HCT116 (cell line): ENCODE measurements around the gene FAM118A.

ENCODE experiments used
- CEBPB ChIP-seq: IDR thresholded peaks from 2 replicates; pipeline ENCODE4 v1.6.1; 2012; ENCODE audit warnings: low read depth
- CTCF ChIP-seq, 3 experiments: fragments of 200-600 bp in 1 of 3; sonication (generic) in 1 of 3; IDR thresholded peaks in 2 of 3; conservative IDR thresholded peaks in 1 of 3; 2 replicates each; pipeline ENCODE4 v1.5.1; 2012 to 2017; ENCODE audit warnings: low read depth in 2 of 3, low read length in 2 of 3, antibody characterized with exemption in 1 of 3, borderline replicate concordance in 1 of 3, control low read depth in 1 of 3, mild to moderate bottlenecking in 1 of 3, mixed read lengths in 1 of 3, mixed run types in 1 of 3, moderate library complexity in 1 of 3; ENCODE audit not compliant: insufficient read depth in 1 of 3
- EGR1 ChIP-seq: IDR thresholded peaks from 2 replicates; pipeline ENCODE4 v1.6.1; 2012; ENCODE audit warnings: low read depth
- POLR2AphosphoS5 ChIP-seq: IDR thresholded peaks from 2 replicates; pipeline ENCODE4 v1.6.1; 2011; ENCODE audit warnings: mild to moderate bottlenecking, low read depth, low read length, moderate library complexity
- REST ChIP-seq: IDR thresholded peaks from 2 replicates; pipeline ENCODE4 v1.6.1; 2012; ENCODE audit warnings: low read depth
- TCF7L2 ChIP-seq: IDR thresholded peaks from 2 replicates; pipeline ENCODE4 v1.7.0; 2011; ENCODE audit warnings: borderline replicate concordance, inconsistent platforms; ENCODE audit not compliant: insufficient read depth, insufficient read length; ENCODE audit errors: extremely low read depth
- ZNF274 ChIP-seq: fragments of 200-500 bp; sonication (Bioruptor generic); IDR thresholded peaks from 2 replicates; pipeline ENCODE4 v1.6.1; 2014; ENCODE audit warnings: mild to moderate bottlenecking, low read depth, low read length, inconsistent platforms

DNA sequence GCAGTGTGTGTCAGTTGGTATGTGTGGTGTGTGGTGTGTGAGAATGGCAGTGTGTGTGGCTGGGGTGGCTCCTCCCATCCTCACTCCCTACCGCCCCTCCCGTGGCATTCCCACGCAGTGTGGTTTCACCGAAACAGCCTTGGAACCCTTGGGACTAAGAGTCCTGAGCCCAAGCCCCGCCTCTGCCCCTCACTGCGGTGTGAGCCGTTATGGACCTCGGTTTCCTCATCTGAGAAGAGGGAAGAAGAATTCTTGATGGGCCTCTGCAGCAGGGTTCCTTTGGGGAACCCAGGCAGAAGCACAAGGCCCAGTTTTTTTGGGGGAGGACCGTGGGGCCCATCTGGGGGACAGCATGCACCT, 17.8 kb upstream of the FAM118A start:
- no peak for TF ChIP-seq CTCF (IDR thresholded peaks at IDR 0.05 in 2 of 3, conservative IDR thresholded peaks at IDR 0.05 in 1 of 3; ENCODE audit: borderline replicate concordance in 1 of 3, insufficient read depth in 1 of 3, low read depth in 2 of 3, low read length in 2 of 3)
- no peak for TF ChIP-seq CEBPB
- TF ChIP-seq TCF7L2: no peak
- no peak for TF ChIP-seq ZNF274
- no peak for TF ChIP-seq POLR2AphosphoS5
- no peak for TF ChIP-seq REST
- TF ChIP-seq EGR1: no peak
